GM10847 (cell line): ENCODE data around the gene MPZL3.

Experiments used
- POLR2A ChIP-seq: IDR thresholded peaks from 2 replicates; pipeline ENCODE4 v1.6.1; 2011; ENCODE audit not compliant: insufficient read length; ENCODE audit errors: extremely low read depth

Gene MPZL3

GRCh38 chr11:118213781-118214180 lies 38.4 kb downstream of the MPZL3 start:
- no peak for TF ChIP-seq POLR2A

DNA sequence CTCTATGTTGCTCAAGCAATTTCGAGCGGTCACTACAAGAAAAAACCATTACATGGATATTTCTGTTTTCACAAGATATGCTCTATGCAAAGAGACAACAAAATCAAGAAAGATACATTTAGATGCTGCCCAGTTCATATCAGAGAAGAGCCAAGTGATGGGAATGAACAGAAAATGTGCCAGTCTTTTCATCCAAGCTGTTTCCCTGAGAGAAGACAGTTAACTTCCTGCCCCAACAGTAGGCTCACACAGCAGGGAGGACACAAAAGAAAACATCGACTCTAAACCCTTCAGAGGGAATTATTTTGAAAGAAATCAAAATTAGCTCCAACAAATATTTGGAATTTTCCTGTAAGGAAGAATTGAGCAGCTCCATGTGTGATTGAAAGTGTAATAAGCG lies 39.0 kb downstream of the MPZL3 start:
- no peak for TF ChIP-seq POLR2A

DNA sequence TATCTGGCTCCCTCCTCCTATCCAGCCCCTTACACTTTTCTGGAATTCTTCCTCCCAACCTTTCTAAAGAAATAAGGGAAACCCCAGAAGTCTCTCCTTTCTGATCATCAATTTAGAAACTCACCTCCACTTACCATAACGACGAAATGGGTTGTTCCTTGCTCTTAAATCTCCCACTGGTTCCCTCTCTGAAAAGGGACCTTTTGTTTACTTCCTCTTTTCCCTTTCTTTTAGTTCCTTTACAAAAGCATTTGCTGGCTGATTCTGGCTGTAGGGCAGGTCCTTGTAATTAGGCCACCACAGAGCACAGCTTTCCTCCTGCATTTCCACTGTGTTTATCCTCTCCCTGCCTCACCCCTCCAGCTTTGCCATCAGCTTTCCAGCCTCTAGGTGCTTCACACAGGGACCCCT lies 39.4 kb downstream of the MPZL3 start:
- no peak for TF ChIP-seq POLR2A

GRCh38 chr11:118212131-118212725 lies 39.9 kb downstream of the MPZL3 start:
- no peak for TF ChIP-seq POLR2A

DNA sequence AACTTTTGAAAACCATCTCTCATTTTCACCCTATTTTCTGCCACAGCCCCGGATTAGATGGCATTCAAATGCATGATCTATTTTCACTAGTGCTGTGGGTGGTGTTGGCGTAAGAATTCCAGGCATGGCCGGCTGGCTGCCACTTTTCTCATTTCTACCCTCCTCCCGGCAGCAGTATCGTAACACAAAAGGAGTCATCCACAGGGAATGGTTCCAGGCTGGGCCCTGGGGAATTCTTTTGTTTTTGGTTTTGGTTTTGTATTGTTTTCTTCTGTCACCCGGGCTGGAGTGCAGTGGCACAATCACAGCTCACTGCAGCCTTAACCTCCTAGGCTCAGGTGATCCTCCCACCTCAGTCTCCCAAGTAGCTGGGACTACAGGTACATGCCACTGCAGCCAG lies 41.2 kb downstream of the MPZL3 start:
- TF ChIP-seq POLR2A: no peak

DNA sequence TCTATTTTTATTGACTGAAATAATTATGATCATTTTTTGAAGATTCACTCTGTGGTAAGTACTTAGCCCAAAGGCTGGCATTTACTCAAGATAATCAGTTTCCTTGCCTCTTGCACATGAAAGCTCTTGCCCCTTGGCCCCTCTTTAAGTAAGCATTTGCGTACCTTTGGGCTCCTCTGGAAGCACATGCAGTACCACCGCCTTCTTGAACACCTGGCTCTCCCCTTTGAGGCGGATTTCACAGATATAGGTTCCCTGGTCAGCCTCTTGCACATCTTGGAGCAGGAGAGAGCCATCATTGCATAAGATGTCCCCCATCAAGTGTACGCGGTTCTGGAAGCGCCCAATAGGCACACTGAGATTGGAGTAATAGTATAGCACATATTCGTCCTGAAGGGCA lies 41.8 kb downstream of the MPZL3 start:
- TF ChIP-seq POLR2A: no peak

GRCh38 chr11:118209033-118209432 lies 43.1 kb downstream of the MPZL3 start:
- TF ChIP-seq POLR2A: no peak

DNA sequence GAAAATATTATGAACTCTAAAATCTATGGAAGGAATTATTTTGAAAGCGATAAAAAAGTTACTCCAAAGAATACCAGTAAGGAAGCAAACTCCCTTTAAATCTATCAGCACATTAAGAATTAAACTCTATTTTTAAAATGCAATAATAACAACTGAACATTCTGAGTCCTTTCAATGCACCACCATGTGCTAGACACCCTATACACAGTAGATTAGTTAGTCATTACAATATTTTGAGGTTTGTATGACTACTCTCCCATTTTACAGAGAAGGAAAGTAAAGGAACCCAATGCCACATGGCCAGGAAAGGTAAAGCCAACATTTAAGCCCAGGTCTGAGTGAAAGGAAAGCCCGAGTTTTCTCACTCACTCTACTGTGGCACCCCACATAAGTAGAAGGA lies 45.1 kb downstream of the MPZL3 start:
- no peak for TF ChIP-seq POLR2A

DNA sequence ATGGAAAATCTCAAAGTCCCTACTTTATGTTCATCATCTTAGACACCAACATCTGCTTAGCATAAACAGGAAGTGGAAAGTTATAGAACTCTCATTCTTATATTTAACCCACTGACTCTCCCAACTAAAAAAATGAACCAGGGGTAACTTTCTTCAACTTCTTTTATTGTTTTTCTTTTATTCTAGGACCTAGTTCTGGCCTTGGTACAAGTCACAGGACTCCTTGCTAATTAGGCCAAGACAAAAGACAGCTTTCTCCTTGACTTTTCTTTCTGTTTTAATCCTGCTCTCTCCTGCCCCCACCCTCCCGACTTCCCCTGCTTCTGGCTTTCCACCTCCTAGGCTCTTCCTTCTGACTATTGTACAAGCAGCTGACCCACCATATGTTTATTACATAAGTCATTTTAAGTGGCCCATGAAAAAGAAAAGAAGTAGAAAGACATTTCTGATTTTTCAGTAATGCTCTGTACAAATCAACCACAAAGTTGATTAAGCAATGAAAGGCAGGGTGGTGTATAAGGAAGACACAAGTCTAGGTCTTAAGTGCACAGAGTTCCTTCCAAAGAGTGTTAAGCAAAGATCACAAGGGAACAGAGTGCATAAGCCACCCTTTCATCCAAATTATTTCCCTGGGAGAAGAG lies 45.7 kb downstream of the MPZL3 start:
- no peak for TF ChIP-seq POLR2A

- no peak for TF ChIP-seq POLR2A
These were observed 46.4 kb downstream of the MPZL3 start for GRCh38 chr11:118205606-118206378.

DNA sequence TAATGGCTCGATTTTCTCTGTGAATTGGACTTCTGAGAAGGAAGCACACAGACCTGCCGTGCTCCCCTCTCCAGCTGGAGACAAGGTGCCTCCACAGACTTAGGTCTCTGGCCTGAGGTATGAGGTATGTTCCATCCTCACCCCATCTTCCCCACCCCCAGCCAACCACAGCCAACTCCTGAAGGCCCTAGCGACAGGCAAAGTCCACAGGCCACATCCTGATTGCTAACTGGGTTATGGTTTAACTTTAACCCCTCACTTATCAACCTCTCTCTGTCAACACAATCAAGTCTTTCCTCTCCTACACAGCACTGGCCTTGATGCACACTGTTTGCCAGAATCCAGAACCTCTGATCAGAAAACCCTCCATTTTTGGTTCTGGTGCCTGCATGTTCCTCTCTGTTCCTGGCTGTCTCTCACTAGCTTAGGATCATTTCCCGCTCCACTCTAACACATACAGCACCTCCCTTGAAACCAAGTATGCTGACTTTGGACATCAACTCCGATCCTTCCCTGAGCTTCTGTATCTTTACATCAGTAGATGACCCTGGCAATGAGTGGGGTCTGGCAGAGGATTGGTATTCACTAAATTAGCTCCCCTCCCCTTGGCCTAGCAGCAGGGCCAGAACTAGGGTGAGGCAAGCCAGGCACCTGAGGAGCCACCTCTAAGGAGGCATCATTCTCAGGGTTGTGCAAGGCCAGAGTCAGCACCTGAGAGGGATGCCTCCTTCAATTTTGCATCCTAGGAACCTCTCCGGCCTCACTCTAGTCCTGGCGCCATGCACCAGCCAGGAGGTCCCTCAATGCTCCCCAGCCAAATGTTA lies 49.4 kb downstream of the MPZL3 start:
- no peak for TF ChIP-seq POLR2A

DNA sequence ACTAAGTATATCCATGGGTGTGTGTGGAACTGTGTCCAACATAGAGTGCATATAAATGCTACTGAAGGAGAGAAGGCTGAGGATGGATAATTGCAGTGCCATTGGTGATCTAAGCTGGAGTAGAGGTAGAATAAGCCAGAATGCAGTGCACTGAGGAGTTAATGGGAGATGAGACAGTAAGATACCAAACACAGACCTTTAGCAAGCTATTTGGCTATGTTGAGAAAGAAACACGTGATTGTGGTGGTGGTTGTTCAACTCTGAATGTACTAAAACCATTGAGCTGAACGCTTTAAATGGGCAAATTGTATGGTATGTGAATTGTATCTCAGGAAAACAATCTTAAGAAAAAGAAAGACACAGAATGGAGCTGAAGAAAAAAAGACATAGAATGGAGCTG lies 50.2 kb downstream of the MPZL3 start:
- no peak for TF ChIP-seq POLR2A

DNA sequence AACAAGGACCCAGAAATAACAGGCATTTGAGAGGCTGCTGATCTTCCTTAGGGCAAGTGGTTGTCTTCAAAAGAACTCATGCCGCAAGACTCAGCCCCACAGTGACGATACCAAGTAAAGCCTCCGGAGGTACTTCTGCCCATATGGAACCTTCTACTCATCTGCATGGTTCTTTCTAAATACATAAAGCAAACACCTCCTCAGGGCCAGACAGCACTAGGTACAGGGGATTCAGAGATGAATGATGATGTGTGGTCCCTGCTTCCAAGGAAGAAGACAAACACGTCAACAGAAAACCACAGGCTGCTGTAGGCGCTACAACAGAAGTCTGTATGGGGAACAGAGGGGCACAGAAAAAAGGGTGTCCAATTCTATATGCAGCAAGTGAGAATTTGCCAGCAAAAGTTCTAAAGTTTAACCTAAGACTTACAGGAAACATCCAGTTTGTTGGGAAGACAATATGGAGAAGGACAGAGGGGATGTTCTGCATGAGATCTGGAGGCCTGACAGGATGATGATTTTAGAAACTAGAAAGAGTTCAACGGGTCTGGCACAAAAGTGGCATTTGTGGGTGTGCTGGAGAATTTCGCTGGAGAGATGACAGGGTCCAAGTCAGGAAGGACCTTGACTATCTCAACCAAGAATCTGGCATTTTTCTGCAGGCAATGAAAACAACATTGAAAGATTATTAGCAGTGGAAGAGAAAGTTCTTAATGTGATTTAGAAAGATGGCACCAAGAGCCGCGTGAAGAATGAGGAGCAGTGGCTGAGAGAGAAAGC lies 51.1 kb downstream of the MPZL3 start:
- TF ChIP-seq POLR2A: no peak

- no peak for TF ChIP-seq POLR2A
These were observed 51.7 kb downstream of the MPZL3 start for GRCh38 chr11:118200497-118200896.

DNA sequence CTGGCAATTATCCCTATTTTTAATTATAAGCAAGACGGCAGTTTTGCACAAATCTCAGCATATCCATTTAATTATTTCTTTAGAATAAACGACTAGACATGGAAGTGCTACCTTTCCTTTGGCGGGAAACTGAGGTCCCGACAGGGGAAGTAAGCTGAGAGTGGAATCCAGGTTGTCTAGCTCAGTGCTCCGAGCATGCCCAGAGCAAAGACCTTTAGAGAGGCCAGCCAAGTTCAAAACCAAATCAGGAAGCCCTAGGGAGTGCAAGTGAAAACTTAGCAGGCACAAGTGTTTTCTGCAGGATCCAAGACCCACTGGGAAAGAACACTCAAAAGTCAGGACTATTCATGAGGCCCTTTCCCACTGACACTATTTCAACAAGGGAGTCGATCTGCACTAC lies 53.0 kb downstream of the MPZL3 start:
- no peak for TF ChIP-seq POLR2A
